Kidney (tissue), 14 donors: Measurements from ENCODE around the gene ZIC2. TPM values are rescaled to one million over a fixed set of nuclear protein-coding genes. Genes with fewer than 3 reads are reported as not detected.

Experiments used
- DNase-seq, 5 donors: peaks; one replicate each; pipeline ENCODE4 v3.0.0-alpha.2; 2013 to 2020
- FAIRE-seq: peaks from 2 replicates; lab custom pipeline; 2012; peaks lifted over from hg19 to GRCh38; lab: Jason Lieb, UNC
- H3K27ac ChIP-seq, 2 donors: one replicate each; pipeline ENCODE4 v1.7.0; 2013; ENCODE audit warnings: low read depth in 2 of 2, low read length in 2 of 2, inconsistent platforms in 1 of 2
- H3K27me3 ChIP-seq: one replicate; pipeline ENCODE4 v1.7.1; 2013; ENCODE audit warnings: low read length, inconsistent platforms; ENCODE audit not compliant: control insufficient read depth, insufficient read depth
- H3K36me3 ChIP-seq, 3 donors: one replicate each; pipeline versions ENCODE4 v1.7.0 to v1.7.1; 2013; ENCODE audit warnings: low read length in 3 of 3, control low read depth in 1 of 3, inconsistent platforms in 1 of 3; ENCODE audit not compliant: insufficient read depth in 3 of 3, control insufficient read depth in 2 of 3
- H3K4me1 ChIP-seq, 3 donors: one replicate each; pipeline versions ENCODE4 v1.7.0 to v1.7.1; 2013; ENCODE audit warnings: low read length in 3 of 3, inconsistent platforms in 1 of 3, low read depth in 1 of 3; ENCODE audit not compliant: control insufficient read depth in 2 of 3, insufficient read depth in 2 of 3
- H3K4me3 ChIP-seq, 3 donors: one replicate each; pipeline versions ENCODE4 v1.7.0 to v1.8.1; 2013; ENCODE audit warnings: low read length in 3 of 3, control low read depth in 1 of 3, inconsistent platforms in 1 of 3
- H3K9ac ChIP-seq, 3 donors: one replicate each; pipeline versions ENCODE4 v1.7.0 to v1.7.1; 2013; ENCODE audit warnings: low read length in 3 of 3, control low read depth in 1 of 3, inconsistent platforms in 1 of 3
- H3K9me3 ChIP-seq, 3 donors: one replicate each; pipeline versions ENCODE4 v1.7.0 to v1.7.1; 2013; ENCODE audit warnings: low read length in 3 of 3, control low read depth in 1 of 3, inconsistent platforms in 1 of 3; ENCODE audit not compliant: control insufficient read depth in 2 of 3, insufficient read depth in 1 of 3
- intact Hi-C: fragments of 100-400 bp; cut with DNase I; formaldehyde crosslinking; loops from one replicate; pipeline ENCODE4 v1.11.1; 2022
- polyA plus RNA-seq: library from polyadenylated mRNA; stranded (reverse); fragments of 350-450 nt; fragmentation: Illumina TruSeq; extraction: RNeasy Lipid Tissue Mini Kit (QIAGEN cat#74804); gene quantifications from one replicate; pipeline ENCODE4 v1.2.3, GENCODE V29; 2014; ENCODE audit warnings: low read depth, low replicate concordance; ENCODE audit not compliant: insufficient read depth
- total RNA-seq: library from RNA; stranded (reverse); fragmentation: NEBNext Ultra II Directional; extraction: Animal tissue kit (Norgen Biotek cat#: 25700); gene quantifications from one replicate; pipeline ENCODE4 v1.2.1, GENCODE V29; 2021
- TF ChIP-seq, protein P1 (sequence below): IDR thresholded peaks from 3 replicates; pipeline ENCODE4 v1.5.1; 2012; ENCODE audit warnings: mild to moderate bottlenecking, moderate library complexity, borderline replicate concordance; ENCODE audit not compliant: insufficient read depth; ENCODE audit errors: extremely low read depth
- donor health status: control.
- donor health status: control.
- donor health status: control.
- donor health status: control.
- donor health status: control.
- donor health status: DM: yes; HTN: yes; CAD: no.
- donor health status: Normal renal cell carcinoma (clear cell type).

The ZIC2 gene
- total and polyA plus RNA-seq, 2 donors from 2014 or later: 0.13 to 1.4 TPM

DNA sequence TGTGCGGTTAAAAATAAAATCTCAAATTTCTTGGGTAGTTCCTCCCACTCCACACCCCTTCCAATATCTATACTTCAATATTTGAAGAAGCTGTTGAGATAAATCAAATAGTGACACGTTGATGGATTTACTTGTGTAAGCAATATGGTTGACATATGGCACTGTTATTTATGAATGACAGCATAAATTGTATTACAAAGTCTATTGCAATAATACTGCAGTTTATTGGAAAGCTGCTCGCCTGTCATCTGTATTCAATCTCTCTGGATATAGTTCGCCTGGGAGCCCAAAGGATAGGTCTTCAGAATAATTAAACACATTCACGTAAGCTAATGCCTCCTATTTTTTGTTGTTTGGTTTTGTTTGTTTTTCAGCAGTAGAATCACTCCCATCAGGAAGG, 5.0 kb upstream of the ZIC2 start:
- Histone ChIP-seq H3K27me3 (peaks cover 71% of the 10 kb centered on the region), H3K4me3 (no peak overlapping the region), H3K9me3 (no peaks in the 10 kb centered on the region), H3K27ac (no peak overlapping the region), H3K9ac (no peak overlapping the region), H3K36me3 (no peaks in the 10 kb centered on the region), H3K4me1 (peaks cover 0 to 8% (median 0%) of the 10 kb centered on the region in 3 donors)
- FAIRE-seq: no peak
- no peak for DNase-seq
- TF ChIP-seq, protein P1, sequence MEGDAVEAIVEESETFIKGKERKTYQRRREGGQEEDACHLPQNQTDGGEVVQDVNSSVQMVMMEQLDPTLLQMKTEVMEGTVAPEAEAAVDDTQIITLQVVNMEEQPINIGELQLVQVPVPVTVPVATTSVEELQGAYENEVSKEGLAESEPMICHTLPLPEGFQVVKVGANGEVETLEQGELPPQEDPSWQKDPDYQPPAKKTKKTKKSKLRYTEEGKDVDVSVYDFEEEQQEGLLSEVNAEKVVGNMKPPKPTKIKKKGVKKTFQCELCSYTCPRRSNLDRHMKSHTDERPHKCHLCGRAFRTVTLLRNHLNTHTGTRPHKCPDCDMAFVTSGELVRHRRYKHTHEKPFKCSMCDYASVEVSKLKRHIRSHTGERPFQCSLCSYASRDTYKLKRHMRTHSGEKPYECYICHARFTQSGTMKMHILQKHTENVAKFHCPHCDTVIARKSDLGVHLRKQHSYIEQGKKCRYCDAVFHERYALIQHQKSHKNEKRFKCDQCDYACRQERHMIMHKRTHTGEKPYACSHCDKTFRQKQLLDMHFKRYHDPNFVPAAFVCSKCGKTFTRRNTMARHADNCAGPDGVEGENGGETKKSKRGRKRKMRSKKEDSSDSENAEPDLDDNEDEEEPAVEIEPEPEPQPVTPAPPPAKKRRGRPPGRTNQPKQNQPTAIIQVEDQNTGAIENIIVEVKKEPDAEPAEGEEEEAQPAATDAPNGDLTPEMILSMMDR: no peak
- intact Hi-C loops: no loop called here

DNA sequence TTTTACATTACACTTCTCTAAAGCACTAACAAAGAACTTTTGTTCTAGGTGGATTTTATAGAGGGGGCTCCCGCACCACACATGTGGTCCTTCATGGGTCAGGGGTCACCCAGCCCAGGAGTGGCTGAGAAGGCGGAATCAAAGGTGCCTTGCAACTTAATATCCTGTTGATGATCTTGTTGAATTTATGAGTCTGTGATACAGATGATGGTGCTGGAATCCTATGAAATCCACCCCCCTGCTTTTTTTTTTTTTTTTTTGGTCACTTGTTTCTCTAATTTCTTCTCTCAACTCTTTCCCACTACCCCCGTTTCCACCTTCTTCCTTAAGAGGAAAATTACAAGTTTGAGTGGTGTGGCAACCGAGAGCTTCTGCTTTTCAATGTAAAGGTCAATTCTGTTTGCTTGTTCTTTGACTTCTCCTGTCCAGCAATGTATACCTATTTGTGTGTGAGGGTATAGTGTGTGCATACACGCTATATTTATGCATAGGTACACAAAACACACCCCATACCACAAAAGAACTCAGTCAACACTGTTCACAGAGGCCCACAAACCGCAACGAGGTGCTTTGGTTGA, 4.2 kb upstream of the ZIC2 start:
- Histone ChIP-seq H3K36me3 (no peaks in the 10 kb centered on the region), H3K27me3 (peaks cover 66% of the 10 kb centered on the region), H3K4me1 (peaks cover 0 to 10% (median 0%) of the 10 kb centered on the region in 3 donors), H3K4me3 (no peak overlapping the region), H3K27ac (no peak overlapping the region), H3K9ac (no peak overlapping the region), H3K9me3 (no peaks in the 10 kb centered on the region)
- no peak for FAIRE-seq
- TF ChIP-seq, protein P1: no peak
- intact Hi-C loops: no loop called here
- peak in 1 of 5 donors; percentile 32 for DNase-seq

GRCh38 chr13:99977912-99978798, 3.4 kb upstream of the ZIC2 start:
- TF ChIP-seq, protein P1: no peak
- DNase-seq (peak in 3 of 5 donors; percentile 21 to 35 (median 33)), FAIRE-seq (no peak)
- H3K27me3 ChIP-seq: peaks cover 64% of the 10 kb centered on the region
- intact Hi-C loops: no loop called here
- H3K36me3 ChIP-seq: no peaks in the 10 kb centered on the region
- H3K4me1 ChIP-seq: peaks cover 0 to 10% (median 0%) of the 10 kb centered on the region in 3 donors
- H3K9ac ChIP-seq: no peak overlapping the region
- H3K4me3 ChIP-seq: no peak overlapping the region
- H3K9me3 ChIP-seq: no peaks in the 10 kb centered on the region
- no peak overlapping the region for H3K27ac ChIP-seq
